HCT116 (cell line): ENCODE measurements around the gene ACTG1. TPM values are rescaled to one million over a fixed set of nuclear protein-coding genes. Genes with fewer than 3 reads are reported as not detected.

Experiments
- ATAC-seq: fragments of 200-7000 bp; cut with Tn5 transposase; 2 replicates; pipeline ENCODE4 v1.9.1; 2020; ENCODE audit warnings: mild to moderate bottlenecking, moderate library complexity
- BruUV-seq: library from RNA; stranded (reverse); fragments of 400-500 nt; replicated peaks from 2 replicates; lab custom pipeline; 2021; lab: Mats Ljungman, UMichigan
- CTCF ChIA-PET: fragments of 300-600 bp; sonication (Branson Sonifier 250); formaldehyde crosslinking; loops from one replicate; lab custom pipeline; 2021; ENCODE audit warnings: antibody characterized with exemption; lab: Charles Lee
- POLR2A ChIA-PET: fragments of 300-600, 350-600 bp; sonication (Branson Sonifier 250); formaldehyde crosslinking; loops from one replicate; lab custom pipeline; 2021; ENCODE audit warnings: antibody characterized with exemption; lab: Charles Lee
- RAD21 ChIA-PET, 2 experiments: fragments of 300-600 bp; sonication (Branson Sonifier 250); formaldehyde crosslinking; loops; one replicate each; lab custom pipeline; 2023; ENCODE audit warnings: low total read pairs in 2 of 2; ENCODE audit not compliant: uncharacterized antibody in 2 of 2, unreplicated experiment in 2 of 2, low non-redundant PET in 1 of 2; lab: Charles Lee
- DNase-seq: peaks from one replicate; pipeline ENCODE4 v3.0.0-alpha.2; 2010; ENCODE audit warnings: low read depth, low spot score
- H2AFZ ChIP-seq: fragments of 200-600 bp; shearing (Covaris generic), sonication (generic); 2 replicates; pipeline ENCODE4 v1.6.1; 2017; ENCODE audit warnings: low read depth, mixed run types, mixed read lengths, antibody characterized with exemption, low read length; ENCODE audit not compliant: poor library complexity, severe bottlenecking
- H3K27ac ChIP-seq: 2 replicates; pipeline ENCODE4 v1.5.1; 2012; ENCODE audit warnings: low read depth, low read length
- H3K27me3 ChIP-seq: fragments of 200-600 bp; sonication (generic); 2 replicates; pipeline ENCODE4 v1.6.1; 2016; ENCODE audit warnings: mixed run types, low read length, mixed read lengths; ENCODE audit not compliant: insufficient read depth
- H3K36me3 ChIP-seq, 2 experiments: fragments of 200-500 bp in 1 of 2; fragments of 200-600 bp in 1 of 2; sonication (Bioruptor generic) in 1 of 2; sonication (generic) in 1 of 2; 2 replicates each; pipeline versions ENCODE4 v1.5.1 to v1.6.1; 2014 to 2016; ENCODE audit warnings: low read length in 2 of 2, inconsistent platforms in 1 of 2, mixed read lengths in 1 of 2, mixed run types in 1 of 2; ENCODE audit not compliant: insufficient read depth in 2 of 2, control insufficient read depth in 1 of 2
- H3K4me1 ChIP-seq, 2 experiments: fragments of 200-600 bp in 1 of 2; sonication (generic) in 1 of 2; 2 replicates each; pipeline versions ENCODE4 v1.5.1 to v1.6.1; 2012 to 2017; ENCODE audit warnings: low read length in 2 of 2, inconsistent platforms in 1 of 2, mild to moderate bottlenecking in 1 of 2, mixed read lengths in 1 of 2, mixed run types in 1 of 2, moderate library complexity in 1 of 2; ENCODE audit not compliant: insufficient read depth in 2 of 2, control insufficient read depth in 1 of 2
- H3K4me2 ChIP-seq: fragments of 200-600 bp; sonication (generic); 2 replicates; pipeline ENCODE4 v1.6.1; 2017; ENCODE audit warnings: mixed run types, low read length, mixed read lengths
- H3K4me3 ChIP-seq, 2 experiments: fragments of 200-600 bp in 1 of 2; sonication (generic) in 1 of 2; replicated peaks in 1 of 2; 2 replicates each; pipeline ENCODE4 v1.5.1; 2011 to 2016; ENCODE audit warnings: low read length in 2 of 2, control low read depth in 1 of 2, low read depth in 1 of 2, mild to moderate bottlenecking in 1 of 2, mixed read lengths in 1 of 2, mixed run types in 1 of 2
- H3K79me2 ChIP-seq: fragments of 200-600 bp; sonication (generic); 2 replicates; pipeline ENCODE4 v1.6.1; 2017; ENCODE audit warnings: mild to moderate bottlenecking, mixed run types, low read length, moderate library complexity, mixed read lengths; ENCODE audit not compliant: insufficient read depth
- H3K9ac ChIP-seq: fragments of 200-600 bp; sonication (generic); 2 replicates; pipeline ENCODE4 v1.6.1; 2016; ENCODE audit warnings: low read length, mixed read lengths
- H3K9me2 ChIP-seq: fragments of 200-600 bp; sonication (generic), shearing (Covaris generic); 2 replicates; pipeline ENCODE4 v1.6.1; 2017; ENCODE audit warnings: mixed run types, mild to moderate bottlenecking, moderate library complexity; ENCODE audit not compliant: insufficient read depth
- H3K9me3 ChIP-seq, 2 experiments: fragments of 200-500 bp in 1 of 2; fragments of 200-600 bp in 1 of 2; sonication (Bioruptor generic) in 1 of 2; sonication (generic) in 1 of 2; 2 replicates each; pipeline ENCODE4 v1.6.1; 2014 to 2017; ENCODE audit warnings: low read length in 2 of 2, mixed read lengths in 2 of 2, inconsistent platforms in 1 of 2, low read depth in 1 of 2, mild to moderate bottlenecking in 1 of 2, mixed run types in 1 of 2, moderate library complexity in 1 of 2; ENCODE audit not compliant: control insufficient read depth in 1 of 2, insufficient read depth in 1 of 2
- H4K20me1 ChIP-seq: fragments of 200-600 bp; sonication (generic), shearing (Covaris generic); 2 replicates; pipeline ENCODE4 v1.6.1; 2017; ENCODE audit warnings: mixed run types, mild to moderate bottlenecking, moderate library complexity; ENCODE audit not compliant: insufficient read depth
- CEBPB ChIP-seq: IDR thresholded peaks from 2 replicates; pipeline ENCODE4 v1.6.1; 2012; ENCODE audit warnings: low read depth
- POLR2AphosphoS5 ChIP-seq: IDR thresholded peaks from 2 replicates; pipeline ENCODE4 v1.6.1; 2011; ENCODE audit warnings: mild to moderate bottlenecking, low read depth, low read length, moderate library complexity
- RAD21 ChIP-seq: IDR thresholded peaks from 2 replicates; pipeline ENCODE4 v1.6.1; 2012; ENCODE audit warnings: low read depth, mild to moderate bottlenecking
- YY1 ChIP-seq: IDR thresholded peaks from 2 replicates; pipeline ENCODE4 v1.6.1; 2011; ENCODE audit warnings: low read length, low read depth, moderate library complexity, mild to moderate bottlenecking; ENCODE audit not compliant: insufficient replicate concordance; ENCODE audit errors: extremely low read depth
- intact Hi-C: fragments of 100-400 bp; cut with micrococcal nuclease; formaldehyde crosslinking; loops from 2 replicates; pipeline ENCODE4 v1.10.0; 2022
- total RNA-seq: library from RNA; stranded (reverse); gene quantifications from one replicate; pipeline ENCODE4 v1.2.1, GENCODE V29; 2021; ENCODE audit not compliant: unreplicated experiment

ACTG1 gene
- total RNA-seq, 1 experiment from 2014 or later, result 6,223 TPM

- TF ChIP-seq CEBPB (no peak), YY1 (no peak), POLR2AphosphoS5 (peak; percentile 6; the same call in 1 of the 2 replicates)
- TF ChIP-seq, all 23 proteins: peak for 1
- Histone ChIP-seq H3K36me3 (peaks cover 20 to 47% of the 10 kb centered on the region in 2 experiments), H3K27me3 (no peaks in the 10 kb centered on the region), H3K9me2 (no peaks in the 10 kb centered on the region), H3K4me3 (no peak overlapping the region), H4K20me1 (no peaks in the 10 kb centered on the region), H3K79me2 (peaks cover 10% of the 10 kb centered on the region; the same call in 1 of the 2 replicates), H3K9ac (no peak overlapping the region), H3K9me3 (no peaks in the 10 kb centered on the region), H2AFZ (no peak overlapping the region), H3K4me1 (no peaks in the 10 kb centered on the region), H3K27ac (peak overlapping the region; percentile 16; the same call in 1 of the 2 replicates), H3K4me2 (no peak overlapping the region)
- ATAC-seq (no peak), DNase-seq (no peak)
- BruUV-seq, result no TSS peak
- intact Hi-C loops, result no loop called here
- RAD21 ChIA-PET, result no interaction called here
- POLR2A ChIA-PET, result interaction anchor here (1.9 kb wide), 1 partner anchor 9 kb away, joined by 7 read pairs; the partner anchor contains the start of gene FAAP100
- CTCF ChIA-PET, result no interaction called here
Observed at GRCh38 chr17:81543339-81543675, 30.7 kb upstream of the ACTG1 start.

- H4K20me1 ChIP-seq, result no peaks in the 10 kb centered on the region
- DNase-seq (no peak), ATAC-seq (no peak)
- no peak overlapping the region for H3K4me2 ChIP-seq
- peaks cover 4% of the 10 kb centered on the region; the same call in 1 of the 2 replicates for H3K79me2 ChIP-seq
- TF ChIP-seq RAD21, result no peak
- peak; percentile 20 for TF ChIP-seq POLR2AphosphoS5
- peaks cover 0 to 2% of the 10 kb centered on the region in 2 experiments; a peak in 1 of 4 replicates for H3K4me1 ChIP-seq
- intact Hi-C loops, result no loop called here
- no peaks in the 10 kb centered on the region for H3K9me3 ChIP-seq
- peak overlapping the region; percentile 16; the same call in 1 of the 2 replicates for H3K27ac ChIP-seq
- BruUV-seq, result no TSS peak
- no peak overlapping the region for H2AFZ ChIP-seq
- no peaks in the 10 kb centered on the region for H3K9me2 ChIP-seq
- no peaks in the 10 kb centered on the region for H3K27me3 ChIP-seq
- H3K36me3 ChIP-seq, result peaks cover 18 to 41% of the 10 kb centered on the region in 2 experiments
- RAD21 ChIA-PET, result no interaction called here
- CTCF ChIA-PET, result no interaction called here
- H3K4me3 ChIP-seq, result no peak overlapping the region
- no peak overlapping the region for H3K9ac ChIP-seq
- POLR2A ChIA-PET, result interaction anchor here (0.7 to 1.9 kb wide), 2 partner anchors 10 to 1395 kb away, joined by 4 to 7 read pairs; partner anchors contain the start of gene FAAP100
Observed at GRCh38 chr17:81542431-81543338, 30.1 kb upstream of the ACTG1 start.
